Stimulated activated naive CD8-positive, alpha-beta T cell treated with anti-CD3 and anti-CD28 coated beads, Interleukin-15, Interleukin-2, amounts not matched to agents 100 ng/mL and 50 ng/mL, for 24 hours (primary cell): ENCODE measurements around the gene FAF1.

Experiments used
- H3K27ac Mint-ChIP-seq: one replicate; pipeline ENCODE4 v1.8.0; 2021; ENCODE audit warnings: mild to moderate bottlenecking, mixed read lengths
- H3K27me3 Mint-ChIP-seq: one replicate; pipeline ENCODE4 v1.8.0; 2021; ENCODE audit warnings: mixed read lengths
- H3K36me3 Mint-ChIP-seq: one replicate; pipeline ENCODE4 v1.8.0; 2021; ENCODE audit warnings: low read depth, mixed read lengths
- H3K4me1 Mint-ChIP-seq: one replicate; pipeline ENCODE4 v1.8.0; 2021; ENCODE audit warnings: low read depth, mixed read lengths
- H3K4me3 Mint-ChIP-seq: one replicate; pipeline ENCODE4 v1.8.0; 2021; ENCODE audit warnings: mild to moderate bottlenecking, mixed read lengths
- H3K9me3 Mint-ChIP-seq: one replicate; pipeline ENCODE4 v1.8.0; 2021; ENCODE audit warnings: mixed read lengths

The FAF1 gene

DNA sequence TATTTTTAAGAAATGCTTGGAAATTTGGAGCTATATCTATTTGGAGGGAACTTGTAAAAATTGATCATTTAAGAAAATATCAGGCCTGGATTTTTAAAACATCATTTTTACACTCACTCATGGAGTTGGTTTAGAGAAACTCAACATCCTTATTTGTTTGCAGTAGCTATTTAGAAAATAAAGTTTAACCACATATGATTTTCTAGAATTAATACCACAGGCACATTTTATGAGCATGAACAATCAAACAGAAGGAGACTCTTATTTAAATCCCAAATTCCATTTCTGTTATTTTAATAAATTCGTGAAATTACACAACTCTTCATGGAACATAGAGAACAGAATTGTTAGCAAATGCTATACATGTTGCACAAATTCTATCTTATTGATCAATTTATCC lies 13.2 kb upstream of the FAF1 start:
- Mint-ChIP-seq H3K27me3 (peaks cover 36% of the 10 kb centered on the region), H3K4me1 (peaks cover 29% of the 10 kb centered on the region), H3K9me3 (no peaks in the 10 kb centered on the region), H3K27ac (no peak overlapping the region), H3K36me3 (peaks cover 17% of the 10 kb centered on the region), H3K4me3 (no peak overlapping the region)

GRCh38 chr1:50972766-50973165 lies 12.7 kb upstream of the FAF1 start:
- peaks cover 31% of the 10 kb centered on the region for H3K4me1 Mint-ChIP-seq
- peaks cover 36% of the 10 kb centered on the region for H3K27me3 Mint-ChIP-seq
- no peaks in the 10 kb centered on the region for H3K9me3 Mint-ChIP-seq
- no peak overlapping the region for H3K4me3 Mint-ChIP-seq
- no peak overlapping the region for H3K27ac Mint-ChIP-seq
- peaks cover 17% of the 10 kb centered on the region for H3K36me3 Mint-ChIP-seq

DNA sequence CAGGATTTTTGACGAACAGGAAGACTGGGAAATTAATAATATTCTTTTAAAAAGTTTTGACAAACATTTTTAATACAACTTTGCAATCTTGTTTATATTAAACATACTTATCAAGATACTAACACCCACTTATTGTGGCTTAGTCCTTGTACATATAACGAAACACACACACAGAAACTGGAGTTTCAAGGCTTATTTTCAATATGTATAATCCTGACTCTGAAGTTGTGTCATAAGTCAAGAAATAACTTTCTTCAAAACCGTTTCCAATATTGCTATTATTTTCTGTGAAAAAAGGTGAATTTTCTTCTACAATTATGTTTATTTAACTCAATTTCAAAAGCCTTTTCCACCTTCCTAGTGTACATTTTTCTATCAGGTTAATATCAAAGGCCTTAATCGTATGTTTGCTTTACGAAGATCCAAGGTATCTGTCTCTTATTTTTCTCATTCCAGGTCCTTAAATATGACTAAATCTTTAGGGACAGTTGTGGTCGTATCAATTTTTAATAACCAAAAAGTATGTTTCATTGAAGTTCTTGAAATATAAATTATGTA lies 11.8 kb upstream of the FAF1 start:
- Mint-ChIP-seq H3K27me3 (peaks cover 35% of the 10 kb centered on the region), H3K4me3 (no peak overlapping the region), H3K36me3 (peaks cover 17% of the 10 kb centered on the region)

DNA sequence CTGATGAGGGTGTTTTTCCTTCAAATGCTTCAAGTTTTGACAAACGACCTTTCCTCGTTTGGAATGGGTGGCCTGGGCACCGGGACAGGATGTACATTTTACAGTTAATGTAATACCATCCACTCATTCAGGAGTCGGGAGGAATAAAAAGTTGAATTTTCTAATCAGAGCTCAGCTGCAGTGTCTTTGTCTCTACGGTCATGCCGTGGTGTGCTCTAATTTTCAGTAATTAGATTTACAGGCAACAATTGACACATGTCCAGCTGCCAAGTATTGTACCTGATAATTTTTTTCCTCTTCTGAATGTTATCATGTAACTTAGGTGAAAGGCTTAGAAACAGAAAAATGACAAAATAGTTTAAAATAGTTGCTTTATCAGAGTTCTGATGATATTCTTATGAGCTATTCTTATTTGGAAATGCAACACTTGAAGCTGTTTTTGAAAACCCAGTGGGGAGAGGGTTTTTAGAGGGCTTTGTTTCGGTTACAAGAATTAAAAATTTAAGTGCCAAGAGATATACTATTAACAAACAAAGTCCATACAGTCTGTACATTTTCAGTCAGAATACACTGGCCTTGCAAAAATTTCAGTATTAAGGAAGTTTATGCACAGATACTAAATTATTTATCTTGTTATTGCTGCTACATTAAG lies 11.0 kb upstream of the FAF1 start:
- H3K4me1 Mint-ChIP-seq = peaks cover 28% of the 10 kb centered on the region
- no peaks in the 10 kb centered on the region for H3K9me3 Mint-ChIP-seq
- H3K27me3 Mint-ChIP-seq = peaks cover 27% of the 10 kb centered on the region
- peak overlapping the region; percentile 91 for H3K4me3 Mint-ChIP-seq
- H3K27ac Mint-ChIP-seq = no peak overlapping the region
- H3K36me3 Mint-ChIP-seq = peaks cover 17% of the 10 kb centered on the region

More for the DNA sequence above, 11.8 kb upstream of the FAF1 start:
- H3K27ac Mint-ChIP-seq = no peak overlapping the region
- no peaks in the 10 kb centered on the region for H3K9me3 Mint-ChIP-seq
- peaks cover 36% of the 10 kb centered on the region for H3K4me1 Mint-ChIP-seq

DNA sequence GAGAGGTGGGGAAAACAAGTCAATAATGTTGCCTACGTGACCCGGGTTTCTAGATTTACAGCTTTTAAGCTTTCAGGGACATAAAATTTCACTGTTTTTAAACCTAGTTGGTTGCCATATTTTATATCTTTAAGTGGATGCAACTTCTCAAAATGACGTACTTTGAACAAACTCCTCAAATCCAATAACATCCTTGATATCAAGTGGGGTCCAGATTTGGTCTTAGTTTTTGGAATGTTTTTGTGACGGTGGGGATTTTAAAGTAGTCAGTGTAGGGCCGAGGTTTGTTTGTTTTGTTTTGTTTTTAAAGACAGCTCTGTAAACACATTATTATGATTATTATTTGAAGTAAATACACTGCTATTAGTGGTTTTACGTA lies 10.4 kb upstream of the FAF1 start:
- Mint-ChIP-seq H3K4me3 (peak overlapping the region; percentile 91), H3K27ac (peak overlapping the region; percentile 2), H3K36me3 (peaks cover 16% of the 10 kb centered on the region), H3K4me1 (peaks cover 27% of the 10 kb centered on the region), H3K27me3 (peaks cover 25% of the 10 kb centered on the region), H3K9me3 (no peaks in the 10 kb centered on the region)

DNA sequence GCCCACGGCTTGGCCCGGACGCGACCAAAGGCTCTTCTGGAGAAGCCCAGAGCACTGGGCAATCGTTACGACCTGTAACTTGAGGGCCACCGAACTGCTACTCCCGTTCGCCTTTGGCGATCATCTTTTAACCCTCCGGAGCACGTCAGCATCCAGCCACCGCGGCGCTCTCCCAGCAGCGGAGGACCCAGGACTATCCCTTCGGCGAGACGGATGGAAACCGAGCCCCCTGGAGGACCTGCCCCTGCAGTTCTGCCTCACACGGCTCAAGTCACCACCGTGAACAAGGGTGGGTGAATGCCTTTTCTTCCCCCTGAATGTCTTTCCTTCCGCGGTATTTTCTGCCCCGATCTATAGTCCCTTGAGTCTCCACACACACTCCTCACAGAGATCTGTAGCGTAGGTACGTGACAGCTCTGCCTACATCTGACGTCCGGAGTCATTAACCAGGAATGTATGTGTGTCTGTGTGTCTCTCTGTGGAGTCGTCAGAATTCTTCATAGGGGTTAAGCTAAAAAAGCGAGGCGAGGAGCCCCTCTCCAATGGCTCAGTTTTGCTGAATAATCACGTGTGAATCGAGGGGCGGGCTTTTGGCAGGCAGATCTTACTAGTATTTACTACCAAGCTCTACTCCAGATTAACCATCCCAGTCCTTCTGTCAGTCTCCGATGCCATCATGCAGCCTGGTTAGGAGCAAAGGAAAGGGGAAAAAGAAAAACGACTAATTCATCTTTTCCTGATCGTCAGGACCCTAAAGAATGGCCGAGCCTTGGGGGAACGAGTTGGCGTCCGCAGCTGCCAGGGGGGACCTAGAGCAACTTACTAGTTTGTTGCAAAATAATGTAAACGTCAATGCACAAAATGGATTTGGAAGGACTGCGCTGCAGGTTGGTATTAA lies 9.8 kb upstream of the FAF1 start, which contains the start of gene CDKN2C:
Gene CDKN2C (plus strand): TSS at position 635 of the 898 bp plus-strand sequence. CDS start 124 bp downstream, at position 759.
- peak within 1 kb of the TSS; percentile 91 for H3K4me3 Mint-ChIP-seq

GRCh38 chr1:50968821-50969610 lies 8.9 kb upstream of the FAF1 start:
- Mint-ChIP-seq H3K36me3 (peaks cover 8% of the 10 kb centered on the region), H3K4me1 (peaks cover 27% of the 10 kb centered on the region), H3K27me3 (peaks cover 17% of the 10 kb centered on the region), H3K4me3 (peak overlapping the region; percentile 91), H3K27ac (peak overlapping the region; percentile 97), H3K9me3 (no peaks in the 10 kb centered on the region)

More for the DNA sequence above, 9.8 kb upstream of the FAF1 start, which contains the start of gene CDKN2C:
- peaks cover 14% of the 10 kb centered on the region for H3K36me3 Mint-ChIP-seq
- peaks cover 27% of the 10 kb centered on the region for H3K4me1 Mint-ChIP-seq
- H3K27ac Mint-ChIP-seq = peak within 1 kb of the TSS; percentile 97
- peaks cover 23% of the 10 kb centered on the region for H3K27me3 Mint-ChIP-seq
- no peaks in the 10 kb centered on the region for H3K9me3 Mint-ChIP-seq

DNA sequence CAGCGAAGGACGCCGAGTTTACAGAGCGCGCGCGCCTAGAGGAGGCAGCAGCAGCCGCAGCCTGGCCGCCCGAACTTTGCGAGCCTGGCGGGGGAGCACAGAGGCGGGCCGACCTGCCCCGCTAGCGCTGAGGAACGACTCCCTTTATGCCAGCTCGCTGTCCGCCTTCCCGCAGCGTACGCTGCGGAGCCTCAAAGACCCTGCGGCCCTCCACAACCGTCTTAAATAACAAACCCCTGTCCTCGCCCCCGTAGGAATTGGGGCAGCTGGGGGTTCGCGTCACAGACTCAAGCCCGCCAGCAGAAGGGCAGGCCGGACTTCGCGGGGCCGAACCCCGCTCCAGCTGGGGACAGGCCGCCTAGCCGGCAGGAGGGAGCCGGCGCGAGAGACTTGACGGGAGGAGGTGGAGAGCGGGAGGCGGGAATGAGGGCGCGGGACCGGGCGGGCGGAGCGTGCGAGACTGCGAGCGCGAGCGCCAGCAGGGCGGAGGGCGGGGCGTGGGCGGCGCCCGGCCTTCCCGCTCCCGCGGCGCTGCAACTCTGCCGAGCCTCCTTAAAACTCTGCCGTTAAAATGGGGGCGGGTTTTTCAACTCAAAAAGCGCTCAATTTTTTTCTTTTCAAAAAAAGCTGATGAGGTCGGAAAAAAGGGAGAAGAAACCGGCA lies 8.2 kb upstream of the FAF1 start:
- Mint-ChIP-seq H3K36me3 (peaks cover under 1% of the 10 kb centered on the region), H3K27ac (peak overlapping the region; percentile 97), H3K4me3 (peak overlapping the region; percentile 91), H3K27me3 (peaks cover 10% of the 10 kb centered on the region), H3K4me1 (peaks cover 27% of the 10 kb centered on the region), H3K9me3 (no peaks in the 10 kb centered on the region)

DNA sequence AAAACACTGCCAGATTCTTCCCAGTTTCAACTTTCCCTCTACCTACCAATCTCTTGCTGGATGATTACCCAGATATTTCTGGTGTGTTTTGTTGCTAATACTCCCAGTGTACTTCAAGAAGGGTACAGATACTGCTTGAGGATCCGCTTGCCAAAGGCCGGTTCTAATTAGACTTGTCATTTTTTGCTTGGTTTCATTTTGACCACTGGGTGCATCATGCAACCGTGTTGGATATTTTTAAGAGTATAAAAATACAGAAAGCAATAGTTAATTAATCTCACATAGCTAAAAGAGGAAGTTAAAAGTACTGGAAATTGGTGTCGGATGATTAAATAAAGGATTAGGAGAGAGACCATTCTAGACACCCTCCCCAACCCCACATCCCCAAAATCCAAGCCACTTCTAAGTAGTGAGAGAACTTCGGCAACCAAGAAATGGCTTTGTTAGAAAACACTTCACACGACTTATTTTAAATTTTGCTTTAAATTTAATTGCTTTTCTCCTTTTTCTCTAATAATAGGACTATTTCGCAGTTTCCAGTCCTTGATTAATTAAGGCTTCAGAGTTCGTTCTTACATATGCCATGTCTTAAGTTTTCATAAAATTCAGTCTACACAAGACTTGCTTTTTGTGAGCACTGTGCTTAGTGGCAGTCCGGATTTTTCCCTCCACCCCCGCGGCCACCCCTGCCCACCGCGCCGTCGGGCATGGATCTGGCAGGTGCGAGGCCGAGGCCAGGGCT lies 7.5 kb upstream of the FAF1 start:
- H3K36me3 Mint-ChIP-seq = no peaks in the 10 kb centered on the region
- H3K27me3 Mint-ChIP-seq = peaks cover 8% of the 10 kb centered on the region
- H3K27ac Mint-ChIP-seq = no peak overlapping the region
- no peaks in the 10 kb centered on the region for H3K9me3 Mint-ChIP-seq
- peak overlapping the region; percentile 91 for H3K4me3 Mint-ChIP-seq
- H3K4me1 Mint-ChIP-seq = peaks cover 27% of the 10 kb centered on the region

DNA sequence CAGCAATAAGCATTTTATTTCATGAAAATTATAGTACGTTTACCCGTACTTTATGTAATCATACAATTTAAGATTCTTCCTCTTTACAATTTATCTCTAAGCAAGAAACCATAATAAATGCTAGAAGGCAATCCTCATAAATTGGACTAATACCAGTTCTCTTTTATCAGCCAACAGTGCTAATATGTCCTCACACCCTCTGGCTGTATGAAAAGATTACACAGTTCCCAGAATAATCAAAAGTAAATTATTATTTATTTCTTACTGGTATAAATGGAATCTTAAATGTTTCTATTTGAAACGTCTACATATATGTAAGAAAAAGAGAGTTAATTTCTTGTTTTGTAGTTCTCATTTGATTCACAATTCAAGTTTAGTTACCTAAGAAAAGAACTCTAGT lies 6.9 kb upstream of the FAF1 start:
- no peaks in the 10 kb centered on the region for H3K36me3 Mint-ChIP-seq
- H3K27ac Mint-ChIP-seq = no peak overlapping the region
- peaks cover 25% of the 10 kb centered on the region for H3K4me1 Mint-ChIP-seq
- no peaks in the 10 kb centered on the region for H3K9me3 Mint-ChIP-seq
- no peak overlapping the region for H3K4me3 Mint-ChIP-seq
- peaks cover 6% of the 10 kb centered on the region for H3K27me3 Mint-ChIP-seq

DNA sequence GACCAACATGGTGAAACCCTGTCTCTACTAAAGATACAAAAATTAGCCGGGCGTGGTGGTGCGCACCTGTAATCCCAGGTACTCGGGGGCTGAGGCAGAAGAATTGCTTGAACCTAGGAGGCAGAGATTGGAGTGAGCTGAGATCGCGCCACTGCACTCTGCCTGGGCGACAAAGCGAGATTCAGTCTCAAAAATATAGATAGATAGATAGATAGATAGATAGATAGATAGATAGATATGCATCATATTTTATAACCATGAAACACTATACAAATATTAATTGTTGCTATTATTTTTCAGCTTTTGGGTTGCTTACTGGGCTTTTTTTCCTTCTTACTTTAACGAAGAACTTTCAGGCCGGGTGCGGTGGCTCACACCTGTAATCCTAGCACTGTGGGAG lies 4.8 kb upstream of the FAF1 start:
- Mint-ChIP-seq H3K4me3 (no peak overlapping the region), H3K27ac (no peak overlapping the region)

DNA sequence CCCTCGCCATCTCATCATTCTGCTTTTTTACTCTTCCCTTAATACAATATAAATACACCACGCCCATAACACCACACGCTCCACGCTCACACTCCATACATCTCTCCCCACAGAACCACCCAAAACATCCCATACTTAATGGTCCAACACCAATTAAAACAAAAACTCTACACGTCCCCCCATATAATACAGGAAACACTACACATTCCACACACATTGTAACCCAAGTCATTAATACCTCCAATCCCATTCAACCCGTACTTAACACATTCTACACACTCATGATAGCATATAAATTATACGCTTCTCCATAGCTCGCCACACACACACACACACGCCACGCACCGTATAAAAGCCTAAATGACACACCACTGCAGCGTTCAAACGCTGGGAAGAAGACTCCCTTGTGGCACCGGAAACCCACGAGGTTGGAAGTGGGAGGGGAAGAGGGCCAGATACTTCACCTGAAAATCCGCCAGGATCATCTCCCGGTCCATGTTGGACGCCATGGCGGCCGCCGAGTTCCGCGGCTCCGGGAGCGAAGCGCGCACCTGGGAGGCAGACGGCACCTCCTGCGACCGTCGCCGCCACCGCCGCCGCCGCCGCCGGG lies 659 bp downstream of the FAF1 start:
- Mint-ChIP-seq H3K27me3 (no peaks in the 10 kb centered on the region), H3K4me1 (peaks cover 40% of the 10 kb centered on the region), H3K4me3 (peak overlapping the region; percentile 96), H3K27ac (peak overlapping the region; percentile 89), H3K9me3 (no peaks in the 10 kb centered on the region), H3K36me3 (no peaks in the 10 kb centered on the region)

More for the DNA sequence above, 4.8 kb upstream of the FAF1 start:
- Mint-ChIP-seq H3K9me3 (no peaks in the 10 kb centered on the region), H3K27me3 (no peaks in the 10 kb centered on the region), H3K4me1 (peaks cover 17% of the 10 kb centered on the region), H3K36me3 (no peaks in the 10 kb centered on the region)

DNA sequence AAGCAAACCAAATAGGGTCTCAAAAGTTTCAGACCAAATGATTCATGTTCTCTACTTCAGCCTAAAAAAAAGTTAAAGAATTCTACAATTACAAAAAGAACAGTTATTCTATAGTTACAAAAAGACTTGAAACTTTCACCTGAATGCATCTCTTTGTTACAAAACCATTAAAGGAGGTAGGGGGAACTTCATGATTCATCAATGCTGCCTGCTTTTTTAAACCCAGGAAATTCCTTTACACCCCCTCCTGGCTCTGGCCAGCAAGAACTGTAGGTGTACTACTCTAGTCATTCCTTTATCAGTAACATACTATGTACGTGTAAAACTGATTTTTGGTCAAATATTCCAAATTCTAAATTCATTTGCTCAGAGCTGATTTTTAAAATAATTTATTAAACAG lies 5.0 kb downstream of the FAF1 start:
- Mint-ChIP-seq H3K36me3 (peaks cover 11% of the 10 kb centered on the region), H3K4me1 (peaks cover 46% of the 10 kb centered on the region), H3K27me3 (no peaks in the 10 kb centered on the region), H3K27ac (no peak overlapping the region), H3K4me3 (no peak overlapping the region), H3K9me3 (no peaks in the 10 kb centered on the region)
